ENCODE measurements around the gene EPS15.

GRCh38 chr1:51555866-51556619 lies 37.0 kb upstream of the EPS15 start:
- TF ChIP-seq CTCF (conservative IDR thresholded peaks at IDR 0.05; ENCODE audit: low read length) (no peak), EZH2phosphoT487 (IDR thresholded peaks at IDR 0.05; ENCODE audit: borderline replicate concordance) (no peak)

Measured in Loucy (cell line).